SU-DHL-6 (cell line): Measurements from ENCODE around the gene PABPC1L2A.
"Not testable (repeated sequence)": the region's sequence is repeated elsewhere in the genome, so short reads cannot be mapped to it uniquely, and the experiment has no call there.

Experiments
- H2AFZ ChIP-seq: fragments of 200-600 bp; sonication (generic); 2 replicates; pipeline ENCODE4 v1.6.1; 2014; ENCODE audit warnings: low read depth, mild to moderate bottlenecking, moderate library complexity, mixed read lengths, antibody characterized with exemption, low read length; ENCODE audit not compliant: severe bottlenecking
- H3F3A ChIP-seq: fragments of 200-600 bp; shearing (Covaris generic); 2 replicates; pipeline ENCODE4 v1.6.0; 2016; ENCODE audit warnings: antibody characterized with exemption, mild to moderate bottlenecking; ENCODE audit not compliant: insufficient read depth
- H3K27ac ChIP-seq: fragments of 200-600 bp; sonication (generic); 2 replicates; pipeline ENCODE4 v1.5.1; 2016; ENCODE audit warnings: low read depth, mild to moderate bottlenecking, low read length, moderate library complexity, mixed read lengths
- H3K27me3 ChIP-seq: fragments of 200-600 bp; sonication (generic), shearing (Covaris generic); 2 replicates; pipeline ENCODE4 v1.6.0; 2014; ENCODE audit warnings: mild to moderate bottlenecking, low read length
- H3K36me3 ChIP-seq: fragments of 200-600 bp; sonication (generic); 2 replicates; pipeline ENCODE4 v1.6.1; 2014; ENCODE audit warnings: mild to moderate bottlenecking, low read length, mixed read lengths
- H3K4me2 ChIP-seq: fragments of 300-600, 200-600 bp; shearing (Covaris generic), sonication (generic); 2 replicates; pipeline ENCODE4 v1.6.0; 2014; ENCODE audit warnings: low read length, low read depth, mild to moderate bottlenecking; ENCODE audit not compliant: poor library complexity, severe bottlenecking
- H3K4me3 ChIP-seq: fragments of 200-600 bp; sonication (generic); 2 replicates; pipeline ENCODE4 v1.5.1; 2014; ENCODE audit warnings: antibody characterized with exemption, low read length, mild to moderate bottlenecking, mixed read lengths; ENCODE audit not compliant: insufficient read depth, poor library complexity, severe bottlenecking
- H3K79me2 ChIP-seq: fragments of 200-600 bp; sonication (generic); 2 replicates; pipeline ENCODE4 v1.6.1; 2014; ENCODE audit warnings: mild to moderate bottlenecking, low read length, moderate library complexity; ENCODE audit not compliant: insufficient read depth
- H3K9ac ChIP-seq: fragments of 200-600 bp; sonication (generic); 2 replicates; pipeline ENCODE4 v1.7.0; 2014; ENCODE audit warnings: mild to moderate bottlenecking, low read length
- H3K9me2 ChIP-seq: fragments of 200-600 bp; sonication (generic); replicated peaks from 2 replicates; pipeline ENCODE4 v1.6.1; 2014; ENCODE audit warnings: low read length; ENCODE audit not compliant: insufficient read depth
- H3K9me3 ChIP-seq: fragments of 200-600 bp; sonication (generic); 2 replicates; pipeline ENCODE4 v1.6.1; 2014; ENCODE audit warnings: low read length, mixed read lengths; ENCODE audit not compliant: insufficient read depth
- H4K20me1 ChIP-seq: fragments of 200-600 bp; sonication (generic); 2 replicates; pipeline ENCODE4 v1.6.1; 2014; ENCODE audit warnings: low read depth, mild to moderate bottlenecking, antibody characterized with exemption, low read length, moderate library complexity, mixed read lengths
- EZH2phosphoT487 ChIP-seq: fragments of 200-600 bp; sonication (generic), shearing (Covaris generic); conservative IDR thresholded peaks from 2 replicates; pipeline ENCODE4 v1.6.1; 2018; ENCODE audit warnings: mild to moderate bottlenecking, antibody characterized with exemption, low read length, moderate library complexity, mixed read lengths
- TF ChIP-seq, protein P1 (sequence below): fragments of 200-600 bp; sonication (generic); IDR thresholded peaks from one replicate; pipeline ENCODE4 v1.5.1; 2017; ENCODE audit warnings: antibody characterized with exemption, mild to moderate bottlenecking, low read length, moderate library complexity; ENCODE audit not compliant: insufficient read depth, poor library complexity, severe bottlenecking

PABPC1L2A gene

GRCh38 chrX:73079024-73079562, at the start of gene PABPC1L2A:
Gene PABPC1L2A (minus strand): TSS chrX:73079512. CDS start chrX:73079386, 126 bp downstream.
- not testable (repeated sequence) for H4K20me1 ChIP-seq, H3K4me3 ChIP-seq, H2AFZ ChIP-seq, H3K79me2 ChIP-seq, H3K9me3 ChIP-seq, H3K27me3 ChIP-seq, H3K36me3 ChIP-seq, H3K27ac ChIP-seq, H3K9me2 ChIP-seq, H3K4me2 ChIP-seq, H3K9ac ChIP-seq, H3F3A ChIP-seq

DNA sequence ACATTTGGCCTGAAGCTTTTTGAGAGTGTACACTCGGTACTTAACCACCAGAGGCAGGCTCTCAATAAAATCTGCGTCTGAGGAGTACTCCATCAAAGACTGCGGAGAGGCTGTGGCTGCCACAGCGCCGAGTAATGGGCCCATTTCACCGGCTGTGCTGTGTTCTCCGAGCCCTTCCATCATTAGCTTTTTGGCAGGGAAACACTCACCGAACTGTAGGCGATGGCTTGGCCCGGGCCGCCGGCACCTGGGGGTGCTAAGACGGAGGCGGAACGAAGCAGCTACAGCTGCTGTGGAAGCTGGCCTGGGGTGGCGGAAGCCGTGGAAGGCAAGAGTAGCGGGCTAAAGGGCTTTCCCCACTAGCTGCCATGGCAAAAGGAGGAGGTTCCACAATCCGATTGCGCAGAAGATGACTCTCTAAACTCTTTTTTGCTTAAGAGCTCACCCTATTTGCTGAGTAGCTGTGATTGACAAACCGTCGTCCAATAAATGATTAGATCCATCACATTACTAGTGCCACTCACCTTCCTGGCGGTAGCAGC, 48.5 kb upstream of the PABPC1L2A start:
- Histone ChIP-seq H3K79me2 (no peaks in the 10 kb centered on the region), H3K9me2 (no peaks in the 10 kb centered on the region), H3F3A (no peaks in the 10 kb centered on the region), H3K9me3 (no peaks in the 10 kb centered on the region), H3K36me3 (no peaks in the 10 kb centered on the region), H3K27ac (no peak overlapping the region), H2AFZ (no peak overlapping the region), H3K27me3 (no peaks in the 10 kb centered on the region), H3K4me3 (no peak overlapping the region), H3K4me2 (no peak overlapping the region), H4K20me1 (no peaks in the 10 kb centered on the region), H3K9ac (no peak overlapping the region)
- no peak for TF ChIP-seq EZH2phosphoT487
- TF ChIP-seq, protein P1, sequence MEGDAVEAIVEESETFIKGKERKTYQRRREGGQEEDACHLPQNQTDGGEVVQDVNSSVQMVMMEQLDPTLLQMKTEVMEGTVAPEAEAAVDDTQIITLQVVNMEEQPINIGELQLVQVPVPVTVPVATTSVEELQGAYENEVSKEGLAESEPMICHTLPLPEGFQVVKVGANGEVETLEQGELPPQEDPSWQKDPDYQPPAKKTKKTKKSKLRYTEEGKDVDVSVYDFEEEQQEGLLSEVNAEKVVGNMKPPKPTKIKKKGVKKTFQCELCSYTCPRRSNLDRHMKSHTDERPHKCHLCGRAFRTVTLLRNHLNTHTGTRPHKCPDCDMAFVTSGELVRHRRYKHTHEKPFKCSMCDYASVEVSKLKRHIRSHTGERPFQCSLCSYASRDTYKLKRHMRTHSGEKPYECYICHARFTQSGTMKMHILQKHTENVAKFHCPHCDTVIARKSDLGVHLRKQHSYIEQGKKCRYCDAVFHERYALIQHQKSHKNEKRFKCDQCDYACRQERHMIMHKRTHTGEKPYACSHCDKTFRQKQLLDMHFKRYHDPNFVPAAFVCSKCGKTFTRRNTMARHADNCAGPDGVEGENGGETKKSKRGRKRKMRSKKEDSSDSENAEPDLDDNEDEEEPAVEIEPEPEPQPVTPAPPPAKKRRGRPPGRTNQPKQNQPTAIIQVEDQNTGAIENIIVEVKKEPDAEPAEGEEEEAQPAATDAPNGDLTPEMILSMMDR, result no peak

- H3K9me2 ChIP-seq, result no peaks in the 10 kb centered on the region
- no peaks in the 10 kb centered on the region for H3F3A ChIP-seq
- no peaks in the 10 kb centered on the region for H3K27me3 ChIP-seq
- no peaks in the 10 kb centered on the region for H3K9me3 ChIP-seq
- H3K4me3 ChIP-seq, result no peak overlapping the region
- no peaks in the 10 kb centered on the region for H3K36me3 ChIP-seq
- H3K4me2 ChIP-seq, result no peak overlapping the region
- no peak for TF ChIP-seq EZH2phosphoT487
- TF ChIP-seq, protein P1, result no peak
- no peak overlapping the region for H3K27ac ChIP-seq
- H4K20me1 ChIP-seq, result no peaks in the 10 kb centered on the region
- H3K9ac ChIP-seq, result no peak overlapping the region
- H3K79me2 ChIP-seq, result no peaks in the 10 kb centered on the region
- H2AFZ ChIP-seq, result no peak overlapping the region
These were observed 46.9 kb upstream of the PABPC1L2A start for GRCh38 chrX:73126240-73126639.

GRCh38 chrX:73099505-73099904, 20.2 kb upstream of the PABPC1L2A start:
- H3K36me3 ChIP-seq, H3K27me3 ChIP-seq, H3K9me3 ChIP-seq, H3K4me2 ChIP-seq, H3K4me3 ChIP-seq, H3K9me2 ChIP-seq, H3K27ac ChIP-seq, H3K9ac ChIP-seq, H4K20me1 ChIP-seq, H2AFZ ChIP-seq, H3F3A ChIP-seq, H3K79me2 ChIP-seq: not testable (repeated sequence)

DNA sequence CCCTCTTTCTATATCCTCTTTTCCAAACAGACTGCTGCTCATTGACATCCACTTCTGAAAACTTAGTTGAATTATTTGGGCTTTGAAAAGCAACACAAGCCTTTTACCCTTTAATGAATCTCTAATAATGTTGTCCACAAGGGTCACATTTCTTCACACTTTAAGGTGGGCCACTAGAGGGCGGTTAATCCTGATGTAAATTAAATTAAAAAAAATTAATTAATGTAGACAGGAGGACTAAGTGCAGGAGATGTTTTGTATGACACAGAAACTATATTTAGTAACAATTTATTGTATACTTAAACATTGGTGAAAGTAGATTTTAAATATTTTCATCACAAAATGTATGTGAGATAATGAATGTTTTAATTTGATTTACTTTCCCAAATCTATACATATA, 7.5 kb upstream of the PABPC1L2A start:
- H3K9me2 ChIP-seq, H3K4me3 ChIP-seq, H3K27me3 ChIP-seq, H2AFZ ChIP-seq, H3K79me2 ChIP-seq, H3K9me3 ChIP-seq, H3K9ac ChIP-seq, H4K20me1 ChIP-seq, H3K27ac ChIP-seq, H3K4me2 ChIP-seq, H3F3A ChIP-seq, H3K36me3 ChIP-seq: not testable (repeated sequence)

DNA sequence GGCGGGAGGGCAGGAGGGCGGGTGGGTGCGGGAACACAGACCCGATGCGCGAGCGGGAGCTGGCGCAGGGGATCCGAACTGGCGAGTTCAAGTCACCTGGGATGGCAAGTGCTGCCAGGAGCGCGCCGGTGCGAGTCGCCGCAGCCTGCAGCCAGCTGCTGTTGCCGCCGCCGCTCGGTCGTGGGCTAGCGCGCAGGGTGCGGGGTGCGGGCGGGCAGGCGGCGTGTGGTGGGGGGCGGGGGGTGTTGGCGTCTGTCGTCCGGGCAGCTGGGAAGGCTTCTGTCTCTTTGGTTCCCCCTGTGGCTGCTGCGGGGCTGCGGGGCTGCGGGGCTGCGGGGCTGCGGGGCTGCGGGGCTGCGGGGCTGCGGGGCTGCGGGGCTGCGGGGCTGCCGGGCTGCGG, 572 bp upstream of the PABPC1L2A start:
- H2AFZ ChIP-seq, H3K4me2 ChIP-seq, H3K4me3 ChIP-seq, H3K9me2 ChIP-seq, H3F3A ChIP-seq, H3K79me2 ChIP-seq, H3K9ac ChIP-seq, H3K9me3 ChIP-seq, H3K27me3 ChIP-seq, H4K20me1 ChIP-seq, H3K36me3 ChIP-seq, H3K27ac ChIP-seq: not testable (repeated sequence)

GRCh38 chrX:73078597-73078996, 715 bp downstream of the PABPC1L2A start:
- H3K9me2 ChIP-seq, H3F3A ChIP-seq, H3K4me3 ChIP-seq, H2AFZ ChIP-seq, H3K9ac ChIP-seq, H3K79me2 ChIP-seq, H3K27ac ChIP-seq, H3K4me2 ChIP-seq, H3K9me3 ChIP-seq, H3K36me3 ChIP-seq, H4K20me1 ChIP-seq, H3K27me3 ChIP-seq: not testable (repeated sequence)
